Measurements from ENCODE around the gene RBMXL2.

- TF ChIP-seq POLR2A (IDR thresholded peaks at IDR 0.05; ENCODE audit: low read depth, low read length) = no peak
- TF ChIP-seq CTCF (conservative IDR thresholded peaks at IDR 0.05; ENCODE audit: low read depth, low read length) = no peak
- TF ChIP-seq BHLHE40 (IDR thresholded peaks at IDR 0.05; ENCODE audit: low read depth, low read length) = no peak
- no peak for TF ChIP-seq RCOR1 (IDR thresholded peaks at IDR 0.05; ENCODE audit: insufficient replicate concordance, low read length)
- TF ChIP-seq RAD21 (IDR thresholded peaks at IDR 0.05; ENCODE audit: low read length) = no peak
- TF ChIP-seq RFX5 (IDR thresholded peaks at IDR 0.05; ENCODE audit: low read depth, low read length) = no peak
- no peak for TF ChIP-seq ELK1 (IDR thresholded peaks at IDR 0.05; ENCODE audit: borderline replicate concordance, low read depth, low read length)
- no peak for TF ChIP-seq USF2 (IDR thresholded peaks at IDR 0.05; ENCODE audit: low read depth, low read length)
- no peak for TF ChIP-seq CHD1 (IDR thresholded peaks at IDR 0.05; ENCODE audit: low read depth, low read length)
- TF ChIP-seq MAZ (IDR thresholded peaks at IDR 0.05; ENCODE audit: borderline replicate concordance, low read depth, low read length) = no peak
- no peak for TF ChIP-seq MXI1 (IDR thresholded peaks at IDR 0.05; ENCODE audit: borderline replicate concordance, low read depth, low read length)
These were observed 11.7 kb upstream of the RBMXL2 start for GRCh38 chr11:7077101-7077500.

Measured in IMR-90 (cell line).